GM18520 (cell line): ENCODE measurements around the gene SPHK1.

Experiments
- ATAC-seq: cut with Tn5 transposase; IDR thresholded peaks from one replicate; pipeline ENCODE4 v1.9.1; 2021; ENCODE audit not compliant: unreplicated experiment

Gene SPHK1

GRCh38 chr17:76363107-76363842 lies 21.1 kb upstream of the SPHK1 start:
- ATAC-seq: no peak

GRCh38 chr17:76365256-76365903 lies 19.0 kb upstream of the SPHK1 start:
- no peak for ATAC-seq

GRCh38 chr17:76366247-76366646 lies 18.2 kb upstream of the SPHK1 start:
- ATAC-seq: no peak

GRCh38 chr17:76367642-76368041 lies 16.8 kb upstream of the SPHK1 start:
- no peak for ATAC-seq

GRCh38 chr17:76368545-76368944 lies 15.9 kb upstream of the SPHK1 start:
- ATAC-seq: no peak

- ATAC-seq: no peak
Observed at GRCh38 chr17:76369379-76369778, 15.0 kb upstream of the SPHK1 start.

GRCh38 chr17:76369804-76370203 lies 14.6 kb upstream of the SPHK1 start:
- ATAC-seq: no peak

GRCh38 chr17:76370261-76370993 lies 14.0 kb upstream of the SPHK1 start:
- no peak for ATAC-seq

- ATAC-seq: no peak
Observed at GRCh38 chr17:76371656-76372628, 12.5 kb upstream of the SPHK1 start.

- no peak for ATAC-seq
Observed at GRCh38 chr17:76376318-76377133, 7.9 kb upstream of the SPHK1 start.

GRCh38 chr17:76378548-76379274 lies 5.7 kb upstream of the SPHK1 start:
- no peak for ATAC-seq

GRCh38 chr17:76379275-76379641 lies 5.2 kb upstream of the SPHK1 start:
- ATAC-seq: no peak

GRCh38 chr17:76379646-76380376 lies 4.6 kb upstream of the SPHK1 start:
- no peak for ATAC-seq

- ATAC-seq: no peak
Observed at GRCh38 chr17:76381633-76382350, 2.6 kb upstream of the SPHK1 start.

- ATAC-seq: no peak
Observed at GRCh38 chr17:76382351-76382802, 2.0 kb upstream of the SPHK1 start.

- no peak for ATAC-seq
Observed at GRCh38 chr17:76382803-76383545, 1.4 kb upstream of the SPHK1 start.

GRCh38 chr17:76383546-76384221 lies 725 bp upstream of the SPHK1 start:
- no peak for ATAC-seq
